Measurements from ENCODE around the gene ADGRF3.

DNA sequence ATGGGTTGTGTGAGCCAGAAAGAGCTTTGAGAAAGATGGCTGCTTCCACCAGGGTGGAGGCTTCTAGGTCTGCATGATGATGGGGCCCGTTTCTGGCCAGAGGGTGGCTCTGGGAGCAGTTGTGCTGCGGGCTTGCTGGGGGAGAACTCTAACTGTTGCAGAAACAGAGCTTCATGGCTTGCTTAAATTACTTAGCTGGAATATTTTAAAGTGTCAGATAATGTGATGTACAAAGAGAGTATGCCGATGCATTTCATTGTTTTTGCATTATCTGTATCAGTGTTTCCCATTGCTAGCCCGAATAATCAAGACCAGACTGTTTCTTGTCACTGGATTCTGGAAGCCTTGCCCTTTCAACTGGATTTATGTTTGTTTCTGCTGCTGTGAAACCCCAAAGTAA, 48.8 kb upstream of the ADGRF3 start:
- TF ChIP-seq SUZ12 (IDR thresholded peaks at IDR 0.05) (no peak), FOXK2 (IDR thresholded peaks at IDR 0.05) (no peak), NFRKB (IDR thresholded peaks at IDR 0.05) (no peak), BHLHE40 (IDR thresholded peaks at IDR 0.05; ENCODE audit: borderline replicate concordance) (no peak), FOXA1 (IDR thresholded peaks at IDR 0.05) (no peak), SP1 (IDR thresholded peaks at IDR 0.05) (no peak), ELF4 (IDR thresholded peaks at IDR 0.05) (no peak), FOXM1 (IDR thresholded peaks at IDR 0.05; ENCODE audit: borderline replicate concordance) (no peak), TARDBP (IDR thresholded peaks at IDR 0.05) (no peak), CTBP1 (IDR thresholded peaks at IDR 0.05; ENCODE audit: borderline replicate concordance) (no peak), ARNT (IDR thresholded peaks at IDR 0.05) (no peak), L3MBTL2 (conservative IDR thresholded peaks at IDR 0.05) (no peak)
- TF ChIP-seq, protein P1, sequence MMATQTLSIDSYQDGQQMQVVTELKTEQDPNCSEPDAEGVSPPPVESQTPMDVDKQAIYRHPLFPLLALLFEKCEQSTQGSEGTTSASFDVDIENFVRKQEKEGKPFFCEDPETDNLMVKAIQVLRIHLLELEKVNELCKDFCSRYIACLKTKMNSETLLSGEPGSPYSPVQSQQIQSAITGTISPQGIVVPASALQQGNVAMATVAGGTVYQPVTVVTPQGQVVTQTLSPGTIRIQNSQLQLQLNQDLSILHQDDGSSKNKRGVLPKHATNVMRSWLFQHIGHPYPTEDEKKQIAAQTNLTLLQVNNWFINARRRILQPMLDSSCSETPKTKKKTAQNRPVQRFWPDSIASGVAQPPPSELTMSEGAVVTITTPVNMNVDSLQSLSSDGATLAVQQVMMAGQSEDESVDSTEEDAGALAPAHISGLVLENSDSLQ (IDR thresholded peaks at IDR 0.05), result no peak
